Vagina (tissue), 2 donors: ENCODE measurements around the gene PDE2A. TPM values are rescaled to one million over a fixed set of nuclear protein-coding genes. Genes with fewer than 3 reads are reported as not detected.

ENCODE experiments used
- DNase-seq, 2 donors: peaks; one replicate each; pipeline ENCODE4 v3.0.0-alpha.2; 2017; ENCODE audit errors: extremely low spot score in 2 of 2
- H3K27ac ChIP-seq: fragments of 200-600 bp; sonication (generic); one replicate; pipeline ENCODE4 v1.5.1; 2019
- H3K27me3 ChIP-seq: fragments of 200-600 bp; sonication (generic); one replicate; pipeline ENCODE4 v1.5.1; 2019
- H3K36me3 ChIP-seq, 2 donors: fragments of 200-600 bp; sonication (generic); one replicate each; pipeline ENCODE4 v1.5.1; 2017 to 2019
- H3K4me1 ChIP-seq: fragments of 200-600 bp; sonication (generic); one replicate; pipeline ENCODE4 v1.5.1; 2019
- H3K4me3 ChIP-seq, 2 donors: fragments of 200-600 bp; sonication (generic); 1 replicate in 1 of 2; 2 replicates in 1 of 2; pipeline ENCODE4 v1.5.1; 2016 to 2019
- H3K9me3 ChIP-seq: fragments of 200-600 bp; sonication (generic); one replicate; pipeline ENCODE4 v1.5.1; 2019
- CTCF ChIP-seq, 3 experiments: fragments of 450-650 bp in 2 of 3; fragments of 200-600 bp in 1 of 3; sonication (generic) in 1 of 3; IDR thresholded peaks; one replicate each; pipeline ENCODE4 v1.5.1; 2017 to 2019; ENCODE audit warnings: antibody characterized with exemption in 3 of 3, mild to moderate bottlenecking in 2 of 3, moderate library complexity in 2 of 3
- POLR2A ChIP-seq, 2 donors: fragments of 450-650 bp; IDR thresholded peaks; one replicate each; pipeline ENCODE4 v1.6.1; 2017; ENCODE audit warnings: antibody characterized with exemption in 2 of 2, mild to moderate bottlenecking in 2 of 2, moderate library complexity in 2 of 2
- POLR2AphosphoS5 ChIP-seq, 2 donors: sonication (generic); formaldehyde crosslinking; IDR thresholded peaks; one replicate each; pipeline ENCODE4 v1.9.0; 2017; ENCODE audit warnings: antibody characterized with exemption in 2 of 2, mild to moderate bottlenecking in 2 of 2, low read depth in 1 of 2; ENCODE audit not compliant: insufficient read depth in 1 of 2
- intact Hi-C: fragments of 100-400 bp; cut with DNase I; formaldehyde crosslinking; loops from one replicate; pipeline ENCODE4 v1.15.1; 2023
- total RNA-seq: library from RNA; depleted of rRNA; stranded (reverse); fragments of >200 nt; gene quantifications from one replicate; pipeline ENCODE4 v1.2.3, GENCODE V29; 2016

The PDE2A gene
- total RNA-seq, 1 donor from 2014 or later, result 57.0 TPM

- no peaks in the 10 kb centered on the region for H3K36me3 ChIP-seq
- no peak for DNase-seq
- intact Hi-C loops, result no loop called here
- H3K4me3 ChIP-seq, result no peak overlapping the region
- H3K9me3 ChIP-seq, result no peaks in the 10 kb centered on the region
- TF ChIP-seq POLR2AphosphoS5 (IDR thresholded peaks at IDR 0.05; ENCODE audit: insufficient read depth in 1 of 2, low read depth in 1 of 2) (no peak), POLR2A (IDR thresholded peaks at IDR 0.05) (no peak), CTCF (IDR thresholded peaks at IDR 0.05) (no peak)
- H3K27ac ChIP-seq, result no peak overlapping the region
- H3K27me3 ChIP-seq, result no peaks in the 10 kb centered on the region
- no peaks in the 10 kb centered on the region for H3K4me1 ChIP-seq
Observed at GRCh38 chr11:72548463-72548862, 125.8 kb downstream of the PDE2A start.

- TF ChIP-seq CTCF (IDR thresholded peaks at IDR 0.05) (no peak), POLR2AphosphoS5 (IDR thresholded peaks at IDR 0.05; ENCODE audit: insufficient read depth in 1 of 2, low read depth in 1 of 2) (no peak), POLR2A (IDR thresholded peaks at IDR 0.05) (no peak)
- DNase-seq, result no peak
Observed at GRCh38 chr11:72546866-72547265, 127.4 kb downstream of the PDE2A start.

GRCh38 chr11:72544589-72544988 is 129.6 kb downstream of the PDE2A start:
- no peaks in the 10 kb centered on the region for H3K9me3 ChIP-seq
- H3K27ac ChIP-seq, result no peak overlapping the region
- TF ChIP-seq POLR2AphosphoS5 (IDR thresholded peaks at IDR 0.05; ENCODE audit: insufficient read depth in 1 of 2, low read depth in 1 of 2) (no peak), POLR2A (IDR thresholded peaks at IDR 0.05) (no peak), CTCF (IDR thresholded peaks at IDR 0.05) (no peak)
- no peak overlapping the region for H3K4me3 ChIP-seq
- H3K27me3 ChIP-seq, result no peaks in the 10 kb centered on the region
- no peaks in the 10 kb centered on the region for H3K4me1 ChIP-seq
- intact Hi-C loops, result no loop called here
- DNase-seq, result no peak
- no peaks in the 10 kb centered on the region for H3K36me3 ChIP-seq

More at GRCh38 chr11:72546866-72547265, 127.4 kb downstream of the PDE2A start:
- Histone ChIP-seq H3K27me3 (no peaks in the 10 kb centered on the region), H3K4me3 (no peak overlapping the region), H3K36me3 (no peaks in the 10 kb centered on the region), H3K4me1 (no peaks in the 10 kb centered on the region), H3K9me3 (no peaks in the 10 kb centered on the region), H3K27ac (no peak overlapping the region)
- intact Hi-C loops, result no loop called here

GRCh38 chr11:72543849-72544542 is 130.2 kb downstream of the PDE2A start:
- no peak for TF ChIP-seq POLR2AphosphoS5 (IDR thresholded peaks at IDR 0.05; ENCODE audit: insufficient read depth in 1 of 2, low read depth in 1 of 2)
- no peak for TF ChIP-seq CTCF (IDR thresholded peaks at IDR 0.05)
- no peak for TF ChIP-seq POLR2A (IDR thresholded peaks at IDR 0.05)
- DNase-seq, result no peak
- Histone ChIP-seq H3K27me3 (no peaks in the 10 kb centered on the region), H3K27ac (no peak overlapping the region), H3K4me1 (no peaks in the 10 kb centered on the region), H3K9me3 (no peaks in the 10 kb centered on the region), H3K4me3 (no peak overlapping the region), H3K36me3 (no peaks in the 10 kb centered on the region)
- intact Hi-C loops, result no loop called here

- intact Hi-C loops, result no loop called here
- Histone ChIP-seq H3K27me3 (no peaks in the 10 kb centered on the region), H3K9me3 (no peaks in the 10 kb centered on the region), H3K36me3 (no peaks in the 10 kb centered on the region), H3K27ac (no peak overlapping the region), H3K4me3 (no peak overlapping the region), H3K4me1 (no peaks in the 10 kb centered on the region)
- TF ChIP-seq CTCF (IDR thresholded peaks at IDR 0.05), result no peak
- no peak for TF ChIP-seq POLR2AphosphoS5 (IDR thresholded peaks at IDR 0.05; ENCODE audit: insufficient read depth in 1 of 2, low read depth in 1 of 2)
- TF ChIP-seq POLR2A (IDR thresholded peaks at IDR 0.05), result no peak
- no peak for DNase-seq
Observed at GRCh38 chr11:72541257-72541974, 132.8 kb downstream of the PDE2A start.
